PC-9 (cell line): ENCODE results near the gene LMX1A.

Experiments
- EZH2 ChIP-seq: fragments of 200-600 bp; sonication (generic); IDR thresholded peaks from 2 replicates; pipeline ENCODE4 v1.8.0; 2017; ENCODE audit warnings: antibody characterized with exemption, low read depth
- TF ChIP-seq, protein P1 (sequence below): fragments of 200-600 bp; sonication (generic); conservative IDR thresholded peaks from 2 replicates; pipeline ENCODE4 v1.6.1; 2017; ENCODE audit warnings: mixed run types, antibody characterized with exemption, mild to moderate bottlenecking, moderate library complexity

DNA sequence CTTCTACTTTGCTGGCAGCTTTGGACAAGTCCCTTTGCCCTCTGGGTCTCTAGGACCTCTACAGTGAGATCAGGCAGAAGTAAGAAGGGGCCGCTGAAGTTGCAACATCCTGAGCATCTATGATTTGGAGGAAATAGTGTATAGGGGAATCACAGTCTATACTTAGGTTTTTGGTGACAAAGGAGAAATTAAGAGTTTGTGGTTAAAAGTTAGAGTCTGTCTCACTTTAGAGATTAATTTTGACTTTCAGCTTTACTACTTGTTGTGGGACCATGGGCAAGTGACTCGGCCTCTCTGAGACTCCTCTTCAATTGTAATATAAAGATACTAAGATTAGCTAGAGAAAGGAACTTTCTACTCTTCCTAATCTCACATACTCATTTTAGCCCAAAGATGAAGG, 33.1 kb upstream of the LMX1A start:
- TF ChIP-seq, protein P1, sequence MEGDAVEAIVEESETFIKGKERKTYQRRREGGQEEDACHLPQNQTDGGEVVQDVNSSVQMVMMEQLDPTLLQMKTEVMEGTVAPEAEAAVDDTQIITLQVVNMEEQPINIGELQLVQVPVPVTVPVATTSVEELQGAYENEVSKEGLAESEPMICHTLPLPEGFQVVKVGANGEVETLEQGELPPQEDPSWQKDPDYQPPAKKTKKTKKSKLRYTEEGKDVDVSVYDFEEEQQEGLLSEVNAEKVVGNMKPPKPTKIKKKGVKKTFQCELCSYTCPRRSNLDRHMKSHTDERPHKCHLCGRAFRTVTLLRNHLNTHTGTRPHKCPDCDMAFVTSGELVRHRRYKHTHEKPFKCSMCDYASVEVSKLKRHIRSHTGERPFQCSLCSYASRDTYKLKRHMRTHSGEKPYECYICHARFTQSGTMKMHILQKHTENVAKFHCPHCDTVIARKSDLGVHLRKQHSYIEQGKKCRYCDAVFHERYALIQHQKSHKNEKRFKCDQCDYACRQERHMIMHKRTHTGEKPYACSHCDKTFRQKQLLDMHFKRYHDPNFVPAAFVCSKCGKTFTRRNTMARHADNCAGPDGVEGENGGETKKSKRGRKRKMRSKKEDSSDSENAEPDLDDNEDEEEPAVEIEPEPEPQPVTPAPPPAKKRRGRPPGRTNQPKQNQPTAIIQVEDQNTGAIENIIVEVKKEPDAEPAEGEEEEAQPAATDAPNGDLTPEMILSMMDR: no peak
- TF ChIP-seq EZH2: no peak
